Activated T-helper 2 cell treated with anti-CD3 and anti-CD28 coated beads, Interferon-gamma antibody, Interleukin-2, Interleukin-4, amounts not matched to agents 10 μg/mL and 5 μg/mL and 100 μg/mL, durations not matched to agents 14 hours and 24 hours and 36 hours (primary cell): ENCODE measurements around the gene HOOK2. TPM values are rescaled to one million over a fixed set of nuclear protein-coding genes. Genes with fewer than 3 reads are reported as not detected.

Experiments
- DNase-seq: peaks from one replicate; pipeline ENCODE4 v3.0.0; 2021; ENCODE audit warnings: low spot score
- H3K27ac Mint-ChIP-seq: one replicate; pipeline ENCODE4 v1.8.0; 2021; ENCODE audit warnings: mixed read lengths
- H3K27me3 Mint-ChIP-seq: one replicate; pipeline ENCODE4 v1.8.0; 2021; ENCODE audit warnings: low read depth, mixed read lengths
- H3K36me3 Mint-ChIP-seq: one replicate; pipeline ENCODE4 v1.8.0; 2021; ENCODE audit warnings: low read depth, mixed read lengths
- H3K4me1 Mint-ChIP-seq: one replicate; pipeline ENCODE4 v1.8.0; 2021; ENCODE audit warnings: low read depth, mixed read lengths
- H3K4me3 Mint-ChIP-seq: one replicate; pipeline ENCODE4 v1.8.0; 2021; ENCODE audit warnings: low read depth, mild to moderate bottlenecking, moderate library complexity, mixed read lengths
- H3K9me3 Mint-ChIP-seq: one replicate; pipeline ENCODE4 v1.8.0; 2021; ENCODE audit warnings: mixed read lengths
- intact Hi-C: fragments of 100-400 bp; cut with micrococcal nuclease; formaldehyde crosslinking; loops from one replicate; pipeline ENCODE4 v1.15.1; 2023
- total RNA-seq: library from RNA; stranded (reverse); gene quantifications from 2 replicates; pipeline ENCODE4 v1.2.3, GENCODE V29; 2022

HOOK2 gene
- total RNA-seq, 1 donor from 2014 or later, result 25.1 TPM

- Mint-ChIP-seq H3K4me1 (peaks cover 9% of the 10 kb centered on the region), H3K36me3 (no peaks in the 10 kb centered on the region), H3K9me3 (no peaks in the 10 kb centered on the region), H3K4me3 (no peak overlapping the region), H3K27me3 (no peaks in the 10 kb centered on the region), H3K27ac (no peak overlapping the region)
- no peak for DNase-seq
- intact Hi-C loops, result no loop called here
Observed at GRCh38 chr19:12770922-12771321, 4.4 kb downstream of the HOOK2 start.

- DNase-seq, result no peak
- Mint-ChIP-seq H3K4me3 (no peak overlapping the region), H3K27ac (no peak overlapping the region), H3K36me3 (no peaks in the 10 kb centered on the region), H3K4me1 (peaks cover 9% of the 10 kb centered on the region), H3K27me3 (no peaks in the 10 kb centered on the region), H3K9me3 (no peaks in the 10 kb centered on the region)
- intact Hi-C loops, result no loop called here
Observed at GRCh38 chr19:12769689-12770088, 5.7 kb downstream of the HOOK2 start.

GRCh38 chr19:12767666-12768065 lies 7.7 kb downstream of the HOOK2 start:
- no peak overlapping the region for H3K27ac Mint-ChIP-seq
- DNase-seq, result no peak
- H3K4me1 Mint-ChIP-seq, result peaks cover 3% of the 10 kb centered on the region
- no peaks in the 10 kb centered on the region for H3K36me3 Mint-ChIP-seq
- H3K9me3 Mint-ChIP-seq, result no peaks in the 10 kb centered on the region
- intact Hi-C loops, result no loop called here
- H3K4me3 Mint-ChIP-seq, result no peak overlapping the region
- no peaks in the 10 kb centered on the region for H3K27me3 Mint-ChIP-seq

- Mint-ChIP-seq H3K4me1 (peaks cover 3% of the 10 kb centered on the region), H3K36me3 (no peaks in the 10 kb centered on the region), H3K4me3 (no peak overlapping the region), H3K27me3 (no peaks in the 10 kb centered on the region), H3K27ac (no peak overlapping the region), H3K9me3 (no peaks in the 10 kb centered on the region)
- intact Hi-C loops, result no loop called here
- no peak for DNase-seq
Observed at GRCh38 chr19:12767150-12767549, 8.2 kb downstream of the HOOK2 start.

- intact Hi-C loops, result loop anchor here (1.0 kb wide), 2 partner anchors 30 to 81 kb away; no protein-coding TSS in a partner anchor
- no peaks in the 10 kb centered on the region for H3K36me3 Mint-ChIP-seq
- H3K9me3 Mint-ChIP-seq, result no peaks in the 10 kb centered on the region
- H3K27me3 Mint-ChIP-seq, result no peaks in the 10 kb centered on the region
- peak overlapping the region; percentile 26 for H3K4me3 Mint-ChIP-seq
- peaks cover 3% of the 10 kb centered on the region for H3K4me1 Mint-ChIP-seq
- no peak overlapping the region for H3K27ac Mint-ChIP-seq
- DNase-seq, result peak; percentile 79
Observed at GRCh38 chr19:12766051-12766521, 9.3 kb downstream of the HOOK2 start.

- intact Hi-C loops, result no loop called here
- H3K4me3 Mint-ChIP-seq, result no peak overlapping the region
- H3K9me3 Mint-ChIP-seq, result no peaks in the 10 kb centered on the region
- no peaks in the 10 kb centered on the region for H3K36me3 Mint-ChIP-seq
- no peaks in the 10 kb centered on the region for H3K27me3 Mint-ChIP-seq
- DNase-seq, result no peak
- H3K27ac Mint-ChIP-seq, result no peak overlapping the region
- peaks cover 5% of the 10 kb centered on the region for H3K4me1 Mint-ChIP-seq
Observed at GRCh38 chr19:12764698-12765097, 10.7 kb downstream of the HOOK2 start.

- no peaks in the 10 kb centered on the region for H3K9me3 Mint-ChIP-seq
- no peak overlapping the region for H3K4me3 Mint-ChIP-seq
- H3K27me3 Mint-ChIP-seq, result peaks cover 2% of the 10 kb centered on the region
- no peaks in the 10 kb centered on the region for H3K36me3 Mint-ChIP-seq
- H3K4me1 Mint-ChIP-seq, result peaks cover 5% of the 10 kb centered on the region
- no peak for DNase-seq
- H3K27ac Mint-ChIP-seq, result no peak overlapping the region
- intact Hi-C loops, result no loop called here
Observed at GRCh38 chr19:12763100-12763499, 12.3 kb downstream of the HOOK2 start.

GRCh38 chr19:12759686-12760085 lies 15.7 kb downstream of the HOOK2 start:
- H3K27ac Mint-ChIP-seq, result peak overlapping the region; percentile 28
- peaks cover 2% of the 10 kb centered on the region for H3K27me3 Mint-ChIP-seq
- H3K4me3 Mint-ChIP-seq, result no peak overlapping the region
- no peak for DNase-seq
- no peaks in the 10 kb centered on the region for H3K9me3 Mint-ChIP-seq
- peaks cover 4% of the 10 kb centered on the region for H3K4me1 Mint-ChIP-seq
- no peaks in the 10 kb centered on the region for H3K36me3 Mint-ChIP-seq
- intact Hi-C loops, result loop anchor here (1.0 kb wide), 2 partner anchors 37 to 88 kb away; no protein-coding TSS in a partner anchor

GRCh38 chr19:12757544-12758274 lies 17.6 kb downstream of the HOOK2 start:
- H3K4me3 Mint-ChIP-seq, result peak overlapping the region; percentile 47
- intact Hi-C loops, result no loop called here
- peaks cover 2% of the 10 kb centered on the region for H3K27me3 Mint-ChIP-seq
- no peaks in the 10 kb centered on the region for H3K9me3 Mint-ChIP-seq
- no peak overlapping the region for H3K27ac Mint-ChIP-seq
- DNase-seq, result peak; percentile 65
- H3K4me1 Mint-ChIP-seq, result peaks cover 4% of the 10 kb centered on the region
- H3K36me3 Mint-ChIP-seq, result no peaks in the 10 kb centered on the region

- intact Hi-C loops, result no loop called here
- no peak overlapping the region for H3K4me3 Mint-ChIP-seq
- H3K27ac Mint-ChIP-seq, result no peak overlapping the region
- no peaks in the 10 kb centered on the region for H3K9me3 Mint-ChIP-seq
- peaks cover 2% of the 10 kb centered on the region for H3K27me3 Mint-ChIP-seq
- no peaks in the 10 kb centered on the region for H3K36me3 Mint-ChIP-seq
- peaks cover 4% of the 10 kb centered on the region for H3K4me1 Mint-ChIP-seq
- no peak for DNase-seq
Observed at GRCh38 chr19:12756150-12756883, 19.0 kb downstream of the HOOK2 start.

- Mint-ChIP-seq H3K27ac (no peak overlapping the region), H3K27me3 (peaks cover 11% of the 10 kb centered on the region), H3K36me3 (no peaks in the 10 kb centered on the region), H3K4me1 (peaks cover 5% of the 10 kb centered on the region), H3K9me3 (no peaks in the 10 kb centered on the region), H3K4me3 (no peak overlapping the region)
- intact Hi-C loops, result no loop called here
- no peak for DNase-seq
Observed at GRCh38 chr19:12754465-12755196, 20.7 kb downstream of the HOOK2 start.

- Mint-ChIP-seq H3K9me3 (peaks cover 11% of the 10 kb centered on the region), H3K27me3 (peaks cover 10% of the 10 kb centered on the region), H3K4me1 (peaks cover 3% of the 10 kb centered on the region), H3K27ac (no peak overlapping the region), H3K36me3 (peaks cover 13% of the 10 kb centered on the region), H3K4me3 (no peak overlapping the region)
- intact Hi-C loops, result no loop called here
- no peak for DNase-seq
Observed at GRCh38 chr19:12752056-12752781, 23.1 kb downstream of the HOOK2 start.
